GM12878 (cell line): ENCODE measurements around the gene PAEP. TPM values are rescaled to one million over a fixed set of nuclear protein-coding genes. Genes with fewer than 3 reads are reported as not detected.

Experiments
- ATAC-seq: fragments of 200-7000 bp; cut with Tn5 transposase; 3 replicates; pipeline ENCODE4 v1.9.1; 2020; ENCODE audit warnings: mild to moderate bottlenecking, moderate library complexity
- BruUV-seq: library from RNA; stranded (reverse); fragments of 400-500 nt; replicated peaks from 2 replicates; lab custom pipeline; 2021; lab: Mats Ljungman, UMichigan
- CTCF ChIA-PET: fragments of 300-600 bp; sonication (Branson Sonifier 250); formaldehyde crosslinking; extraction: SDS; loops from one replicate; lab custom pipeline; 2021; ENCODE audit warnings: inconsistent platforms; lab: Yijun Ruan, JAX
- POLR2A ChIA-PET: fragments of 350-600 bp; formaldehyde crosslinking; extraction: SDS; loops from one replicate; lab custom pipeline; 2021; ENCODE audit warnings: inconsistent platforms; lab: Charles Lee
- RAD21 ChIA-PET: fragments of 300-600 bp; sonication (Branson Sonifier 250); formaldehyde crosslinking; loops from one replicate; lab custom pipeline; 2023; ENCODE audit warnings: antibody characterized with exemption; ENCODE audit not compliant: unreplicated experiment; lab: Charles Lee
- SMC1A ChIA-PET: fragments of 300-600 bp; sonication (Branson Sonifier 250); formaldehyde crosslinking; loops from one replicate; lab custom pipeline; 2023; ENCODE audit not compliant: unreplicated experiment, uncharacterized antibody; lab: Charles Lee
- DNase-seq: peaks from one replicate; pipeline ENCODE4 v3.0.0-alpha.2; 2011; ENCODE audit warnings: low read depth, low spot score
- FAIRE-seq: peaks from 3 replicates; lab custom pipeline; 2011; peaks lifted over from hg19 to GRCh38; lab: Jason Lieb, UNC
- H2AFZ ChIP-seq: 2 replicates; pipeline ENCODE4 v1.6.0; 2011; ENCODE audit warnings: low read depth, low read length, control low read depth; ENCODE audit not compliant: control insufficient read depth
- H3K27ac ChIP-seq: 2 replicates; pipeline ENCODE4 v1.5.1; 2011; ENCODE audit warnings: control low read depth; ENCODE audit not compliant: control insufficient read depth, insufficient read depth
- H3K27me3 ChIP-seq, 2 experiments: replicated peaks in 1 of 2; 2 replicates each; pipeline versions ENCODE4 v1.6.0 to v1.6.1; 2011; ENCODE audit warnings: low read length in 1 of 2; ENCODE audit not compliant: control insufficient read depth in 2 of 2, insufficient read depth in 2 of 2
- H3K36me3 ChIP-seq, 2 experiments: 2 replicates each; pipeline ENCODE4 v1.5.1; 2011; ENCODE audit warnings: low read length in 1 of 2; ENCODE audit not compliant: control insufficient read depth in 2 of 2, insufficient read depth in 2 of 2
- H3K4me1 ChIP-seq: 2 replicates; pipeline ENCODE4 v1.6.1; 2011; ENCODE audit warnings: mild to moderate bottlenecking, low read length, moderate library complexity, mixed read lengths; ENCODE audit not compliant: control insufficient read depth, insufficient read depth
- H3K4me2 ChIP-seq: 2 replicates; pipeline ENCODE4 v1.6.0; 2011; ENCODE audit warnings: control low read depth; ENCODE audit not compliant: control insufficient read depth, insufficient read depth
- H3K4me3 ChIP-seq: fragments of 200-600 bp; sonication (generic); 2 replicates; pipeline ENCODE4 v1.5.1; 2016
- H3K79me2 ChIP-seq: 2 replicates; pipeline ENCODE4 v1.6.0; 2011; ENCODE audit warnings: low read length; ENCODE audit not compliant: control insufficient read depth, insufficient read depth
- H3K9ac ChIP-seq: 2 replicates; pipeline ENCODE4 v1.8.0; 2011; ENCODE audit warnings: low read length, control low read depth, mixed read lengths; ENCODE audit not compliant: control insufficient read depth, insufficient read depth
- H3K9me3 ChIP-seq: replicated peaks from 3 replicates; pipeline ENCODE4 v1.5.1; 2011; ENCODE audit warnings: mild to moderate bottlenecking, low read length; ENCODE audit not compliant: control insufficient read depth, insufficient read depth
- H4K20me1 ChIP-seq: 2 replicates; pipeline ENCODE4 v1.6.0; 2011; ENCODE audit not compliant: control insufficient read depth, insufficient read depth
- ASH2L ChIP-seq: fragments of 300-600, 200-600 bp; sonication (generic); IDR thresholded peaks from 2 replicates; pipeline ENCODE4 v1.6.1; 2017; ENCODE audit warnings: low read depth, mild to moderate bottlenecking, borderline replicate concordance
- CBX5 ChIP-seq: sonication (generic); IDR thresholded peaks from 2 replicates; pipeline ENCODE4 v1.6.1; 2016; ENCODE audit warnings: low read depth, moderate library complexity, mild to moderate bottlenecking, inconsistent platforms
- CEBPB ChIP-seq, 2 experiments: fragments of 150-350 bp in 1 of 2; IDR thresholded peaks; 2 replicates each; pipeline ENCODE4 v1.6.1; 2012 to 2014; ENCODE audit warnings: low read depth in 2 of 2, low read length in 2 of 2, borderline replicate concordance in 1 of 2, inconsistent platforms in 1 of 2
- MTA2 ChIP-seq: fragments of 450-650 bp; IDR thresholded peaks from 2 replicates; pipeline ENCODE4 v1.6.1; 2016; ENCODE audit warnings: low read depth, mild to moderate bottlenecking, moderate library complexity
- NFYA ChIP-seq: IDR thresholded peaks from 2 replicates; pipeline ENCODE4 v1.6.1; 2011; ENCODE audit warnings: low read depth, mild to moderate bottlenecking, low read length, improper control_type of control experiment, borderline replicate concordance
- PBX3 ChIP-seq: IDR thresholded peaks from 2 replicates; pipeline ENCODE4 v1.6.1; 2011; ENCODE audit warnings: mild to moderate bottlenecking, low read depth, low read length, moderate library complexity; ENCODE audit not compliant: insufficient replicate concordance
- ZNF207 ChIP-seq: fragments of 450-650 bp; IDR thresholded peaks from 2 replicates; pipeline ENCODE4 v1.6.1; 2014; ENCODE audit warnings: antibody characterized with exemption, mild to moderate bottlenecking, borderline replicate concordance
- ZNF24 ChIP-seq: fragments of 450-650 bp; IDR thresholded peaks from 2 replicates; pipeline ENCODE4 v1.6.1; 2017; ENCODE audit warnings: antibody characterized with exemption, mild to moderate bottlenecking
- WGBS: methylation state at CpG from one replicate; pipeline ENCODE4 v1.1.6; 2016; ENCODE audit warnings: low lambda C conversion rate; ENCODE audit not compliant: insufficient replicate concordance, insufficient coverage; ENCODE audit errors: missing lambda C conversion rate; 5-methylcytosine and 5-hydroxymethylcytosine counted together
- in situ Hi-C: fragments of 300-500 bp; cut with MboI; formaldehyde crosslinking; loops from 9 replicates; pipeline ENCODE4 v1.14.3; 2018; ENCODE audit warnings: mixed read lengths
- intact Hi-C: fragments of 100-400 bp; cut with micrococcal nuclease; formaldehyde crosslinking; loops from one replicate; pipeline ENCODE4 v1.14.2; 2022; ENCODE audit not compliant: unreplicated experiment
- polyA plus RNA-seq, 11 experiments: library from polyadenylated mRNA; depleted of rRNA in 4 of 11; unstranded in 6 of 11; stranded (reverse) in 5 of 11; fragments of >200 nt; fragmentation: Nextera tagmentation in 4 of 11; fragmentation: Illumina TruSeq in 1 of 11; extraction: Ambion mirVana in 4 of 11; extraction: Trizol in 1 of 11; gene quantifications; 1 replicate in 1 of 11; 2 replicates in 10 of 11; pipeline versions ENCODE4 v1.2.1 to v1.2.3, GENCODE V29; 2011 to 2016; ENCODE audit warnings: inconsistent platforms in 2 of 11, missing spikeins in 2 of 11, low read depth in 1 of 11
- total RNA-seq, 4 experiments: library from RNA; depleted of rRNA in 3 of 4; stranded (reverse); fragments of >200 nt in 3 of 4; fragmentation: Illumina TruSeq in 1 of 4; extraction: Trizol in 1 of 4; gene quantifications; 2 replicates each; pipeline versions ENCODE4 v1.2.1 to v1.2.3, GENCODE V29; 2013 to 2021
- TF ChIP-seq, protein P1 (sequence below): fragments of 450-650 bp; formaldehyde crosslinking; IDR thresholded peaks from 2 replicates; pipeline ENCODE4 v1.5.0; 2022; ENCODE audit warnings: mild to moderate bottlenecking, missing genetic modification characterization

PAEP gene
- total and polyA plus RNA-seq, 10 of the 15 experiments (the other 5 are each of a cell fraction or from before 2014, with no cell fraction given), result not detected

DNA sequence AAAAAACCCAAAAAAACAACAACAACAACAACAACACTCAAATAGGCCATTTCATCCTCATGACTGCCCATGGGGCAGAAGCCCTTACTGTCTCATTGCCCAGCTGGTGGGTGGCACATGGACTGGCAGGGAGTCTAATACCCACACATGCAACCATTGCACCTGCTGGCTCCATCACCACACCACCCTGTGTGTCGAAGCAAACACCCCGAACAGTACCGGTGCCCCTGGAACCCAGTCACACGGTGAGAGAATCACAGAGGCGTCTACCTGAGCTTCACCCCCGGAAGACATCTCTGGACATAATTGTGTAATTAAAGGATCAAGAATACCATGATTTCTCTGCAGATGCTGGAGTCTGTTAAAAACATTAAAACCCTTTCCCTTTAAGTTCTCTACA, 6.5 kb downstream of the PAEP start:
- Histone ChIP-seq H3K27me3 (no peaks in the 10 kb centered on the region), H3K4me1 (no peaks in the 10 kb centered on the region), H3K79me2 (no peaks in the 10 kb centered on the region), H3K36me3 (no peaks in the 10 kb centered on the region), H3K27ac (no peak overlapping the region), H3K9me3 (no peaks in the 10 kb centered on the region), H2AFZ (no peak overlapping the region), H3K9ac (no peak overlapping the region), H3K4me3 (no peak overlapping the region), H4K20me1 (no peaks in the 10 kb centered on the region), H3K4me2 (no peak overlapping the region)
- intact Hi-C loops, result no loop called here
- ChIA-PET CTCF (no interaction called here), SMC1A (no interaction called here), POLR2A (no interaction called here), RAD21 (no interaction called here)
- TF ChIP-seq CEBPB (IDR thresholded peaks at IDR 0.05; ENCODE audit: borderline replicate concordance in 1 of 2, low read depth in 2 of 2, low read length in 2 of 2) (no peak), ZNF207 (no peak), ASH2L (no peak), MTA2 (no peak), PBX3 (no peak), ZNF24 (no peak), NFYA (no peak), CBX5 (no peak)
- TF ChIP-seq, protein P1, sequence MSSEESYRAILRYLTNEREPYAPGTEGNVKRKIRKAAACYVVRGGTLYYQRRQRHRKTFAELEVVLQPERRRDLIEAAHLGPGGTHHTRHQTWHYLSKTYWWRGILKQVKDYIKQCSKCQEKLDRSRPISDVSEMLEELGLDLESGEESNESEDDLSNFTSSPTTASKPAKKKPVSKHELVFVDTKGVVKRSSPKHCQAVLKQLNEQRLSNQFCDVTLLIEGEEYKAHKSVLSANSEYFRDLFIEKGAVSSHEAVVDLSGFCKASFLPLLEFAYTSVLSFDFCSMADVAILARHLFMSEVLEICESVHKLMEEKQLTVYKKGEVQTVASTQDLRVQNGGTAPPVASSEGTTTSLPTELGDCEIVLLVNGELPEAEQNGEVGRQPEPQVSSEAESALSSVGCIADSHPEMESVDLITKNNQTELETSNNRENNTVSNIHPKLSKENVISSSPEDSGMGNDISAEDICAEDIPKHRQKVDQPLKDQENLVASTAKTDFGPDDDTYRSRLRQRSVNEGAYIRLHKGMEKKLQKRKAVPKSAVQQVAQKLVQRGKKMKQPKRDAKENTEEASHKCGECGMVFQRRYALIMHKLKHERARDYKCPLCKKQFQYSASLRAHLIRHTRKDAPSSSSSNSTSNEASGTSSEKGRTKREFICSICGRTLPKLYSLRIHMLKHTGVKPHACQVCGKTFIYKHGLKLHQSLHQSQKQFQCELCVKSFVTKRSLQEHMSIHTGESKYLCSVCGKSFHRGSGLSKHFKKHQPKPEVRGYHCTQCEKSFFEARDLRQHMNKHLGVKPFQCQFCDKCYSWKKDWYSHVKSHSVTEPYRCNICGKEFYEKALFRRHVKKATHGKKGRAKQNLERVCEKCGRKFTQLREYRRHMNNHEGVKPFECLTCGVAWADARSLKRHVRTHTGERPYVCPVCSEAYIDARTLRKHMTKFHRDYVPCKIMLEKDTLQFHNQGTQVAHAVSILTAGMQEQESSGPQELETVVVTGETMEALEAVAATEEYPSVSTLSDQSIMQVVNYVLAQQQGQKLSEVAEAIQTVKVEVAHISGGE (CRISPR knock-in tag), result no peak
- in situ Hi-C loops, result no loop called here
- DNase-seq (no peak), FAIRE-seq (no peak), ATAC-seq (no peak)
- no TSS peak for BruUV-seq
- 69% methylated on average over 6 of the region's 6 CpGs for WGBS
